ENCODE data around the gene AGAP1. TPM values are rescaled to one million over a fixed set of nuclear protein-coding genes. Genes with fewer than 3 reads are reported as not detected.

AGAP1 gene
- total RNA-seq, 1 donor from 2014 or later: 33.7 TPM

- no peak overlapping the region for H3K4me3 ChIP-seq (ENCODE audit: low read depth, low read length)
- DNase-seq (ENCODE audit: low read depth): peak; percentile 50
- H3K36me3 ChIP-seq (ENCODE audit: control insufficient read depth, insufficient read depth, low read length): no peaks in the 10 kb centered on the region
- TF ChIP-seq CTCF (IDR thresholded peaks at IDR 0.05; ENCODE audit: insufficient read depth, low read length, poor library complexity, severe bottlenecking): peak; percentile 81
- H3K27me3 ChIP-seq (ENCODE audit: control insufficient read depth, insufficient read depth, low read length): no peaks in the 10 kb centered on the region
Measured at GRCh38 chr2:235746257-235746934, 252.6 kb downstream of the AGAP1 start.

GRCh38 chr2:235747001-235747785 is 253.3 kb downstream of the AGAP1 start:
- no peaks in the 10 kb centered on the region for H3K27me3 ChIP-seq (ENCODE audit: control insufficient read depth, insufficient read depth, low read length)
- no peak overlapping the region for H3K4me3 ChIP-seq (ENCODE audit: low read depth, low read length)
- H3K36me3 ChIP-seq (ENCODE audit: control insufficient read depth, insufficient read depth, low read length): no peaks in the 10 kb centered on the region
- no peak for DNase-seq (ENCODE audit: low read depth)
- no peak for TF ChIP-seq CTCF (IDR thresholded peaks at IDR 0.05; ENCODE audit: insufficient read depth, low read length, poor library complexity, severe bottlenecking)

- no peak for TF ChIP-seq CTCF (IDR thresholded peaks at IDR 0.05; ENCODE audit: insufficient read depth, low read length, poor library complexity, severe bottlenecking)
- H3K36me3 ChIP-seq (ENCODE audit: control insufficient read depth, insufficient read depth, low read length): no peaks in the 10 kb centered on the region
- H3K4me3 ChIP-seq (ENCODE audit: low read depth, low read length): no peak overlapping the region
- DNase-seq (ENCODE audit: low read depth): no peak
- no peaks in the 10 kb centered on the region for H3K27me3 ChIP-seq (ENCODE audit: control insufficient read depth, insufficient read depth, low read length)
Measured at GRCh38 chr2:235747786-235748091, 253.9 kb downstream of the AGAP1 start.

GRCh38 chr2:235749121-235749770 is 255.4 kb downstream of the AGAP1 start:
- no peak overlapping the region for H3K4me3 ChIP-seq (ENCODE audit: low read depth, low read length)
- no peaks in the 10 kb centered on the region for H3K27me3 ChIP-seq (ENCODE audit: control insufficient read depth, insufficient read depth, low read length)
- TF ChIP-seq CTCF (IDR thresholded peaks at IDR 0.05; ENCODE audit: insufficient read depth, low read length, poor library complexity, severe bottlenecking): no peak
- no peak for DNase-seq (ENCODE audit: low read depth)
- no peaks in the 10 kb centered on the region for H3K36me3 ChIP-seq (ENCODE audit: control insufficient read depth, insufficient read depth, low read length)

GRCh38 chr2:235749771-235750160 is 255.9 kb downstream of the AGAP1 start:
- no peaks in the 10 kb centered on the region for H3K36me3 ChIP-seq (ENCODE audit: control insufficient read depth, insufficient read depth, low read length)
- TF ChIP-seq CTCF (IDR thresholded peaks at IDR 0.05; ENCODE audit: insufficient read depth, low read length, poor library complexity, severe bottlenecking): no peak
- DNase-seq (ENCODE audit: low read depth): no peak

More at GRCh38 chr2:235749771-235750160, 255.9 kb downstream of the AGAP1 start:
- no peak overlapping the region for H3K4me3 ChIP-seq (ENCODE audit: low read depth, low read length)
- H3K27me3 ChIP-seq (ENCODE audit: control insufficient read depth, insufficient read depth, low read length): no peaks in the 10 kb centered on the region
